Activated CD8-positive, alpha-beta memory T cell treated with anti-CD3 and anti-CD28 coated beads, Interleukin-2, amount 50 U/mL, for 4 hours (primary cell): ENCODE results near the gene RERE.
A peak's percentile ranks its signal among the peaks of the same experiment; 100 is the strongest.

ENCODE experiments used
- DNase-seq: peaks from one replicate; pipeline ENCODE4 v3.0.0-alpha.2; 2020

Gene RERE

GRCh38 chr1:8663090-8663802 lies 154.2 kb downstream of the RERE start:
- no peak for DNase-seq

- no peak for DNase-seq
Measured at GRCh38 chr1:8662380-8663072, 154.9 kb downstream of the RERE start.

DNA sequence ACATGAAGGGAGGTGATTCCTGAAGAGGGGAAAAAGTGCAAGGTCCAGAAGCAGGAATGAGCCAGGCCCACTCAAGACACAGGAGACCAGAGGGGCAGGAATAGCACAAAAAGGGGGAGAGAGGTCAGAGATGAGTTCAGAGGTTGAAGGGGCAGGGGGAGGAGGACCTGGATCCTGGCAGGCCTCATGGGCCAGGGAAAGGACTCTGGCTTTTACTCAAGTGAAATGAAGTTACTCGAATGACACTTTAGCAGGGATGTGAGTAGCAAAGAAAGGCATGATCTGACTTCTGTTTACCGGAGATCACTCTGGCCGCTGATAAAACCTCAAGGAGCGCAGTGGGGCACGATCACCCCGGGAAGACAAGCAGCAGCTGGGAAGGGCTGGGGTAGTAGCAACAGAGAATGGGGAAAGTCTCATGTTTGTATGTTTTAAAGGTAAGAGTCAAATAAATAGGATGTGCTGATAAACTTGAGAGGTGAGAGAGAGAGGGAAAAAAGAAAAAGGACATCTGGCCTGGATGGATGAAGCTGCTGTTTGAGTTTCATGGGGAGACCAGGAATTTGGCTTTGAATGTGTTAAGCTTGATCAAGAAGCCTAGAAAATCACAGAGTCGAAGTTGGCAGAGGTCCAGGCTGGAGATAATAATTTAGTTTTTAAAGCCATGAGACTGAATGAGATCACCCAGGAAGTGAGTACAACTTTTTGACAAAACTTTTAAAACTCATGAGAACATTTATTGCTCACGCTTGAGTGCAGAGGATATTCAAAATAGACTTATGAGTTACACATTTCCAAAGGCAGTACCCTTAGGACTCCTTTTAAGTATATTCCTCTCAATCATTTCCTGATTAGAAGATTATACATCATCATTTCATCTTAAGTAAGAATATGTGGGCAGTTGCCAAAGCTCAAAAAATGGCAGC lies 156.0 kb downstream of the RERE start:
- DNase-seq = peak; percentile 39

DNA sequence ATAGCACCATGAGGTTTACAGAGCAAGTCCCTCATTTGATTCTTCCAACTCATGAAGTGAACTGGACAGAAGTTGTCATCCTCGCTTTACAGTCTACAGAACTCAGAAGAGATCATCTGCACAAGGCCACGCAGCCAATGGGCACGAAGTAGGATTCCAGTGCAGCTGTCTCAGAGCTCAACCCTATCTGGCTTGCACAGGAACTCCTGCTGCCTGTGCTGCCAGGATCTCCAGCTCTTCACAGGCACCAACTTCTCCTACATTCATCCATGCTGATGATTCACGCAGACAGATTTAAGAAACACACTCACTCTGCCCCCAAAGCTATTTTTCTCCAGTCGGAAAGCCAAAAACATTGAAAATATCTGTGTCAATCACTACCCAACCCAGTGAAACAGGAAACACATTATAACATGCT lies 157.0 kb downstream of the RERE start:
- DNase-seq = no peak

- DNase-seq = no peak
Measured at GRCh38 chr1:8659593-8659992, 157.8 kb downstream of the RERE start.

DNA sequence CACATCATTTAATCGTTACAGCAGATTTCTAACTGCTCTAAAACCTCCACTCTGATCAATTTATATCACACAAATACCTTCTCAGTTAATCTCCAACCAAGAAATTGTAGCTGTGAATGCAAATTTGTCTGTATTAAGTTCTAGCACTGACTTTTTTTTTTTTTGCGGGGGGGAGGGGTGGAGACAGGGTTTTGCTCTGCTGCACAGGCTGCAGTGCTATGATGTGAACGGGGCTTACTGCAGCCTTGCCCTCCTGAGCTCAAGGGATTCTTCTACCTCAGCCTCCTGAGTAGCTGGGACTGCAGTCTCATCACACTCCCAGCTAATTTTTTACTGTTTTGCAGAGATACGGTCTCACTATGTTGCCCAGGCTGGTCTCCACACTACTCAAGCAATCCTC lies 163.6 kb downstream of the RERE start:
- no peak for DNase-seq

- no peak for DNase-seq
Measured at GRCh38 chr1:8652467-8653046, 164.9 kb downstream of the RERE start.

GRCh38 chr1:8651962-8652361 lies 165.5 kb downstream of the RERE start:
- DNase-seq = no peak

- DNase-seq = no peak
Measured at GRCh38 chr1:8651236-8651890, 166.1 kb downstream of the RERE start.

DNA sequence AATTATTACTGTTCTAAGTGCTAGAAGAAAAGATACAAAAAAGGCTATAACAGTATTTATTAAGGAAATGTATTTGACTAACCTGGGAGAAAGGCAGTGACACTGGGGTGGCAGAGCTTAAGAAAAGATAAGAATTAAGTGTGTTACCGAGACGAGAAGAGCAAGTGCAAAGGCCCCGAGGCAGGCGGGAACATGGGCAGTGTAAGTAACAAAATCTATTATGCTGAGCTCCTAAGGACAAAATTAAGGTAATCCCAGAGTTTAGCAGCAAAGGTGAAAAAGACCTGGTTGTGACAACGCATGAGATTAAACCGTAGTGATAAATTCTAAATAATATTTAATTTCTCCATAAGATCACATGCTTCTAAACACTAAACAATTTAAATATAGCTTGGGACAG lies 167.6 kb downstream of the RERE start:
- DNase-seq = no peak

DNA sequence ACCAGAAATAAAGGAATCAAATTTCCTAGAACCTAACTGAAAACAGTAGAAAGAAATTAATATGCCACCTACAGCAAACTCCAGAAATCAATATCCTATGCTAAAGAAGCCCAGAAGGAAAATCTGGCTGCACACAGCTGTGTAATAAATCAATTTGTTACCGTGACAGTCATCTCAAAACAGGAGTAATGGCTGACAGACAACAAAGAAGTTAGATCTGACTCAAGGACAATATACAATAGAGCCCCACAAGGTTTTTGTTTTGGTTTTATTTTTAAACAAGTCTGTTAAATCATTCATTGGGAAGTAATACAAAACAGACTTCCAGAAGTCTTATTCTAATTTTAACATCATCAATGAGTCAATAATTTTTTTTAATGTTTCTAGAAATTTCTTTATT lies 168.4 kb downstream of the RERE start:
- DNase-seq = no peak

- DNase-seq = no peak
Measured at GRCh38 chr1:8646996-8647395, 170.4 kb downstream of the RERE start.

DNA sequence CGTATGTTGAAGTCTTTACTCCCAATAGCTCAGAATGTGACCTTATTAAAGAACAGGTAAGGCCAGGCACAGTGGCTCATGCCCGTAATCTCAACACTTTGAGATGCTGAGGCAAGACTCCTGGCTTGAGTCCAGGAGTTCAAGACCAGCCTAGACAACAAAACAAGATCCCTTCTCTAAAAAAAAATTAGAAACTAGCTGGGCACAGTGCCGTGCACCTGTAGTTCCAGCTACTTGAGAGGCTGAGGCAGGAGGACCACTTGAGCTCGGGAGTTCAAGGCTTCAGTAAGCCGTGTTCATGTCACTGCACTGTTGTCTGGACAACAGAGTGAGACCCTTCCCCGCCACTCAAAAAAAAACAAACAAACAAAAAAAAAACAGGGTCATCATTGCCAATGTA lies 171.3 kb downstream of the RERE start:
- DNase-seq = no peak

- DNase-seq = no peak
Measured at GRCh38 chr1:8643542-8644536, 173.6 kb downstream of the RERE start.

- DNase-seq = no peak
Measured at GRCh38 chr1:8642114-8642513, 175.3 kb downstream of the RERE start.

DNA sequence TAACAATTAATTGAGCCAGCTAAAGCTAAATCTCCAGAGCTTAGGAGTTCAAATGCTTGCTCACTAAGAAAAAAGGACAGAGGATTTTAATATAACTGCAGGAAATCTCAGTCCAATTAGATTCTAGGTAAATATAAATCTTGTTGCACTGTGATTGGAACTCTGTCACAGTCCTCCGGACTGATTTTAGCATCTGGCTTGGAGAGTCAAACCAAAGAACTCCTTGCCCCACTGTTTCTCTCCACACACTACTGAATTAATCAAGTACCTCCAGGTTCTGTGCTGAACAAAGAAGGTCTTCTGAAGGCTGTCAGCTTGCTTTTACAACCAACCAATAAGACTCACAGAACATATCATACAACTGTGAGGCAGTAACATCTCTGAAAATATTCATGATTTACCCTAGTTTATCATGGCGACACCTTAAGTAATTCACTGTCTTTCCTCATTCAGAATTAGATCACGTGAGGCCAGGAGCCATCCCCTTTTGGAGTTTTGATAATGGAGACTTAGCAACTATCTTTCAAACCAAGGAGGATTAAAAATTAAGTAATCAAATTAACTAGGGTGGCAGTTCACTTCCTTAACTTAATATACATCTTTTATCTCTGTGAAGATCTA lies 176.0 kb downstream of the RERE start:
- no peak for DNase-seq

GRCh38 chr1:8640950-8641349 lies 176.5 kb downstream of the RERE start:
- DNase-seq = no peak

DNA sequence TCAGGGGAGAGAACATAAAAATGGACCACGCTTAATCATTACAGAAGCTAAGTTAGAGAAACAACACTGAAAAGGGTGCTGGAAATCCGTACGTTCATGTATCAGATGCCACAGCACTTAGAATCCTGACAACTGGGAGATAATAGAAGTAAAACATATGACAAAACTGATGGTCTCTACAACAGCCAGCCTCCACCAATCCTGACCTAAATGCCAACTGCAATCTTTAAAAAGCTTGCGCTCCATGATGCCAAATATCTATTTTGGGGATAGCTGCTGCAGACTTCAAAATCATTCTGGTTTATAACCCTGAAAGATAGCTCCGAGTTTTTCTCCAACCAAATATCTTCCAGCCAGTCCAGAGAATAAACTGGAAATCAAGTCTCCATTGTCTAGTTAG lies 178.3 kb downstream of the RERE start:
- DNase-seq = no peak

- DNase-seq = no peak
Measured at GRCh38 chr1:8633741-8634501, 183.5 kb downstream of the RERE start.

DNA sequence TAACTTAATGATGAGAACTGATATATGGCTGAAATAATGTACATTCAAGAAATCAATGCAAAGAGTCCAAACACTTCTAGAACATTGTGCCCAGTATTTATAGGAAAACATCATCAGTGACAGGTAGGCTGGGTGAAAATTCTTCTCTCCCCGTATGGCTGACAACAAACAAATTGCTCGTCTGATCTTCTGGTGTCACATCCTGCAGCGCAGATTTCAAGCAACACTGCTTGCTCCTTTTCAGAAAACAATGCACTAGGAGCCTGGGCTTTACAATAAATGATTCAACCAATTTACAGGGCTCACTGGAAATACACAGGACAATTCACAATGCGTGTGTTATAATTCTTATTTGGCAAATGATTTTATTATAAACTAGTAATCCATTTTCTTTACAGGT lies 185.3 kb downstream of the RERE start:
- no peak for DNase-seq
